Tibial nerve (tissue), 4 donors: ENCODE results near the gene NXPH2.

ENCODE experiments used
- CTCF ChIP-seq, 5 experiments: fragments of 200-600 bp in 3 of 5; fragments of 450-650 bp in 2 of 5; sonication (generic) in 3 of 5; IDR thresholded peaks; one replicate each; pipeline ENCODE4 v1.5.1; 2016 to 2019; ENCODE audit warnings: antibody characterized with exemption in 5 of 5, mild to moderate bottlenecking in 3 of 5, moderate library complexity in 2 of 5
- EP300 ChIP-seq, 2 donors: sonication (generic); formaldehyde crosslinking; IDR thresholded peaks; one replicate each; pipeline ENCODE4 v1.6.1; 2017; ENCODE audit warnings: antibody characterized with exemption in 2 of 2, mild to moderate bottlenecking in 1 of 2
- POLR2A ChIP-seq, 2 donors: fragments of 450-650 bp; IDR thresholded peaks; one replicate each; pipeline ENCODE4 v1.6.1; 2017; ENCODE audit warnings: antibody characterized with exemption in 2 of 2, mild to moderate bottlenecking in 2 of 2, moderate library complexity in 2 of 2

GRCh38 chr2:138818556-138818955, 38.4 kb upstream of the NXPH2 start:
- TF ChIP-seq CTCF (IDR thresholded peaks at IDR 0.05) (no peak), POLR2A (IDR thresholded peaks at IDR 0.05) (no peak), EP300 (IDR thresholded peaks at IDR 0.05) (no peak)
